Thyroid gland (tissue), 4 donors: ENCODE measurements around the gene TBX21.

Experiments
- CTCF ChIP-seq, 6 experiments: fragments of 200-600 bp in 3 of 6; fragments of 450-650 bp in 3 of 6; sonication (generic) in 3 of 6; IDR thresholded peaks; one replicate each; pipeline ENCODE4 v1.5.1; 2016 to 2019; ENCODE audit warnings: antibody characterized with exemption in 6 of 6, mild to moderate bottlenecking in 2 of 6, inconsistent platforms in 1 of 6, moderate library complexity in 1 of 6
- POLR2A ChIP-seq, 2 donors: fragments of 450-650 bp; IDR thresholded peaks; one replicate each; pipeline ENCODE4 v1.6.1; 2017; ENCODE audit warnings: antibody characterized with exemption in 2 of 2, mild to moderate bottlenecking in 2 of 2, moderate library complexity in 1 of 2

DNA sequence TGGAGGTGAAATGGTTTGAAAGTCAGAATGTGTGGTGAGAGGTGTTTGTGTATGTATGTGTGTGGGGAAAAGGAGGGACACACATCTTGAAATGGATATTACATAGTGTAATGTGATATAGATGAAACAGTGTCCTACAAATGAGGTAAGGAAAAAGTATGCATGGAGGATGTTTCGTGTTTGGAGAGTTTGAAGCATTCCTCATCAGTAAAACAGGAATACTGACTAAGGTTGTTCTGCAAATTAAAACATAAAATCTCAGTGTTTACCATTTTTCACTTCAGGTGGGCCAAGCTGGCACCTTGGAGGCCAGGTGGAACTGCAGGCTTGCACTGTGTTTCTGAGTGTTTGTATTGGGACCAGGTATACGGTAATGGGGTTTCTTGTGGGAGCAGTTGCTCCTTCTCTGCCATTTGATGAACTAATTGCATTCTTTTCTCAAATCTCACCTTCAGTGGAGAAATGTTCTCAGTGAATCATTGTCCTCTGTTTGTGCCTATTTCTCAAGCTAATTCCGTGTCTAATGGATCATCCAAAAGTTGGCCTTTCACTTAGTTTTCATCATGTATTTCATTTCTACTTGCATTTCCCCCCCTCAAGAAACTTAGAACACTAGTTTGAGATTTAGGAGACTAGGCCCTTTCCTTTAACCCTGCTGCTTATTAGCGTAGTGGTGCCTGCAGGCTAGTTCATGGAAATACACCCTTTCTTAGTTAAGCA, 47.3 kb upstream of the TBX21 start:
- TF ChIP-seq CTCF (IDR thresholded peaks at IDR 0.05) (no peak), POLR2A (IDR thresholded peaks at IDR 0.05) (no peak)
